Hepatocyte (in vitro differentiated cells): ENCODE results near the gene TRIM37.

Source experiments
- CTCF ChIP-seq: fragments of 200-600 bp; sonication (generic); IDR thresholded peaks from 2 replicates; pipeline ENCODE4 v1.5.1; 2016; ENCODE audit warnings: antibody characterized with exemption, mild to moderate bottlenecking; ENCODE audit not compliant: poor library complexity
- EZH2 ChIP-seq: fragments of 200-600 bp; sonication (generic); IDR thresholded peaks from 2 replicates; pipeline ENCODE4 v1.6.1; 2016; ENCODE audit warnings: antibody characterized with exemption, mild to moderate bottlenecking, borderline replicate concordance

GRCh38 chr17:58993311-58993710, 113.4 kb downstream of the TRIM37 start:
- TF ChIP-seq CTCF (no peak), EZH2 (no peak)
